WI38 (cell line): Measurements from ENCODE around the gene TLR9.

Experiments
- H3K4me3 ChIP-seq: 2 replicates; pipeline ENCODE4 v1.5.1; 2011; ENCODE audit warnings: low read depth, mild to moderate bottlenecking, control low read depth, low read length
- TF ChIP-seq, protein P1 (sequence below): IDR thresholded peaks from 2 replicates; pipeline ENCODE4 v1.5.1; 2012; ENCODE audit warnings: low read depth, mild to moderate bottlenecking, control low read depth, low read length

The TLR9 gene

GRCh38 chr3:52240059-52240885, 14.8 kb upstream of the TLR9 start:
- TF ChIP-seq, protein P1, sequence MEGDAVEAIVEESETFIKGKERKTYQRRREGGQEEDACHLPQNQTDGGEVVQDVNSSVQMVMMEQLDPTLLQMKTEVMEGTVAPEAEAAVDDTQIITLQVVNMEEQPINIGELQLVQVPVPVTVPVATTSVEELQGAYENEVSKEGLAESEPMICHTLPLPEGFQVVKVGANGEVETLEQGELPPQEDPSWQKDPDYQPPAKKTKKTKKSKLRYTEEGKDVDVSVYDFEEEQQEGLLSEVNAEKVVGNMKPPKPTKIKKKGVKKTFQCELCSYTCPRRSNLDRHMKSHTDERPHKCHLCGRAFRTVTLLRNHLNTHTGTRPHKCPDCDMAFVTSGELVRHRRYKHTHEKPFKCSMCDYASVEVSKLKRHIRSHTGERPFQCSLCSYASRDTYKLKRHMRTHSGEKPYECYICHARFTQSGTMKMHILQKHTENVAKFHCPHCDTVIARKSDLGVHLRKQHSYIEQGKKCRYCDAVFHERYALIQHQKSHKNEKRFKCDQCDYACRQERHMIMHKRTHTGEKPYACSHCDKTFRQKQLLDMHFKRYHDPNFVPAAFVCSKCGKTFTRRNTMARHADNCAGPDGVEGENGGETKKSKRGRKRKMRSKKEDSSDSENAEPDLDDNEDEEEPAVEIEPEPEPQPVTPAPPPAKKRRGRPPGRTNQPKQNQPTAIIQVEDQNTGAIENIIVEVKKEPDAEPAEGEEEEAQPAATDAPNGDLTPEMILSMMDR, result no peak
- H3K4me3 ChIP-seq, result peak overlapping the region; percentile 62

GRCh38 chr3:52238761-52239701, 13.6 kb upstream of the TLR9 start, which contains the start of gene TWF2:
Gene TWF2, minus strand, starts transcription at chr3:52239158. Its CDS starts 142 bp downstream, at chr3:52239016.
- peak within 1 kb of the TSS; percentile 62 for H3K4me3 ChIP-seq
- TF ChIP-seq, protein P1, result peak; percentile 6; the same call in 1 of the 2 replicates

DNA sequence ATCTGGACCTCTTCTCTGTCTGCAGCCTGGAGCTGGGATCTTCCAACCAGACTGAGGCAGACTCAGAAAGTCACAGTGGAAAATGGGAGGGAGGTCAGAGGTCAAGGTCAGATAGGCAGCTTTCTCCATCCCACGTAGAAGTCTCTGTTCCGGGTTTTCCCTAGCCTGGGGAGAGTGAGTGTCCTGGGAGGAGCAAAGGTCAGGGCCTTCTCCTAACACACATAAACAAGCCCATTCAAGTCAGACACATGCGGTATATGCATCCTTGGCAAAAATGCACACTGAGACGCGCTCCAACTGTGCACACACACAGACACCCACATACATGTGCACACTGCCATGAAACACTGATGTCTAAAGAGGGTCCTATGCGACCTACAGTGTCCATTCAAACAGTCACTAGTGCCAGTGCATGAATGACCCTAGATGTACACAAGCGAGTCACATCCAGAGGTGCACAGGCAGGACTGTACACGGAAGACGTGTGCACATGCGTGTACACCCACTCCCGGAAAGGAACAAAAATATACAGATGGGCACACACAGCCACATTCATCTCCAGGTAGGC, 12.8 kb upstream of the TLR9 start:
- TF ChIP-seq, protein P1, result no peak
- H3K4me3 ChIP-seq, result peak overlapping the region; percentile 62

DNA sequence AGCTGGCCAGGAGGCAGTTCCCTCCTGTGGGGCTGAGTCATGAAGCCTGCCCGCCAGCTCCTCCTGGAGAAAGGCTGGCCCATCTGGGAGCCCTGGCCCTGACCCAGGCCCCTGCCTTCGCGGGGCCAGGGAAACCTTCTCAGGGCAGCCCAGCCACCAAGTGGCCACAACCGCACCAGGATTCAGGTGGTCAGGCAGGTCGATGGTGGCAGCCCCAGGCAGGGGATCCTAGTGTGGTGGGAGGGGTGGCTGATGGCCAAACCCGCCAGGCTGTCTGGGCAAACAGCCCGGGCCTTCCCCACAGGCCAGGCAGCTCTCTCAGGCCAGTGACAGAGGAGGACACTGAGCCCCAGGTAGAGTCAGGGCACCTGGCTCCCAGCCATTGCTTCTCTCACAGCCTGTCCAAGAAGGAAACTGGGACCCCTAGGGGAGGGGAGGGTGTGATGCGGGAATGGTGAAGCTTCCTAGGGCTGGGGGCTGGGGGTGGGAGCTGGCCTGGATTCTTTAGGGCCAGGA, 12.3 kb upstream of the TLR9 start:
- peak overlapping the region; percentile 62 for H3K4me3 ChIP-seq
- TF ChIP-seq, protein P1, result no peak

GRCh38 chr3:52237006-52237656, 11.7 kb upstream of the TLR9 start:
- TF ChIP-seq, protein P1, result no peak
- peak overlapping the region; percentile 56 for H3K4me3 ChIP-seq

- TF ChIP-seq, protein P1, result no peak
- no peak overlapping the region for H3K4me3 ChIP-seq
Measured at GRCh38 chr3:52236424-52236886, 11.0 kb upstream of the TLR9 start.
